Globus pallidus (tissue), 1 donor: Measurements from ENCODE around the gene PCDHGA5.
"Not testable (repeated sequence)": the region's sequence is repeated elsewhere in the genome, so short reads cannot be mapped to it uniquely, and the experiment has no call there.

ENCODE experiments used
- DNase-seq: peaks from one replicate; pipeline ENCODE4 v3.0.0-alpha.2; 2015; ENCODE audit warnings: low spot score

The PCDHGA5 gene

DNA sequence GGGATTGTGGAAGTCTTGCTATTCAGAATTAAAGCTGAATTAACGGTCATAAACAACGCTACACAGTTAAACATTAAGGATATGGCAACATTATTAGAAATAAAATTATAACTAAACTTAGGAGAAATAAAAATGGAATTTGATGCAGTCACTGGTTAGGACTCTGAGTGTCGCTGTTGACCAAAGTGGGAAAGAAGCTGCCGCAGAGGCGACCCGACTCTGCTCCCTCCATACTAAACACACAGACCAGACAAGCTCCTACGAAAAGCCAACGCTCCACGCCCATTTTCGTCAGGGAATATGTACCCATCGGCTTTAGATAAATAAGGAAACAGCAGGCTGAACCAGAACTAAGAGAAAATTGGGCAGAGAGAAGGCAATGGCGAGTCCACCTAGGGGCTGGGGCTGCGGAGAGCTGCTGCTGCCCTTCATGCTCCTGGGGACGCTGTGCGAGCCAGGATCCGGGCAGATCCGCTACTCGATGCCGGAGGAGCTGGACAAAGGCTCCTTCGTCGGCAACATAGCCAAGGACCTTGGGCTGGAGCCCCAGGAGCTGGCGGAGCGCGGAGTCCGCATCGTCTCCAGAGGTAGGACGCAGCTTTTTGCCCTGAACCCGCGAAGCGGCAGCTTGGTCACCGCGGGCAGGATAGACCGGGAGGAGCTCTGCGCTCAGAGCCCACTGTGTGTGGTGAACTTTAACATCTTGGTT, at the start of gene PCDHGA5:
Gene PCDHGA5 (plus strand): TSS at position 211 of the 709 bp plus-strand sequence. CDS start 169 bp downstream, at position 380.
- no peak for DNase-seq

DNA sequence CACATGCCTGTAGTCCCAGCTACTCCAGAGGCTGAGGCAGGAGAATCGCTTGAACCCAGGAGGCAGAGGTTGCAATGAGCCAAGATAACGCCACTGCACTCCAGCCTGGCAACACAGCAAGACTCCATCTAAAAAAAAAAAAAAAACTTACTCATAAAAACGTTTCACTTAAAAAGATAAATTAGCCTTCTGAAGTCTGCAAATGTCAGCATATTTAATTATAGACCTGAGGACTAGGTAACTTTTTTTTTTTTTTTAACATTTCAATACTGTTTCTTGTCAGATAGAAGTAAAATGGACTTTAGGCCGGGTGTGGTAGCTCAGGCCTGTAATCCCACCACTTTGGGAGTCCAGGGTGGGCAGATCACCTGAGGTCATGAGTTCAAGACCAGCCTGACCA, 47.0 kb upstream of the PCDHGA5 start:
- not testable (repeated sequence) for DNase-seq

DNA sequence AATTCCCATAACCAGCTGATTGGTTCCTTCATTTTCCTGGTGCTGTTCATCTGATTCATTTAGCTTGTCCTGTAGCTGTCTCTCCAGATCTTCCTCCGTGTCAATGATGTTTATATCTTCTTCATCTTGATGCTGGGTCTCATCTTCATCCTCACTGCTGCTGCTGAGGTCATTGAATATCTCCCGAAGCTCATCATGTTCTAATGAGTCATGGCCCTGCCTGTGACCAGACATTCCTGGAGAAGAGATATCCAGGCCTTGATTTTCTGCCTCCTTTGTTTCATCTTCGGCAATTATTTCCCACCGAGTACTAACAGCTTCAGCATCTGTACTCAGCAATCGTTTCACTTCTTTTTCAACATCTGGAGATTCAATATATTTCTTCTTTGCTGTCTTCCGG, 44.8 kb upstream of the PCDHGA5 start:
- DNase-seq, result no peak

DNA sequence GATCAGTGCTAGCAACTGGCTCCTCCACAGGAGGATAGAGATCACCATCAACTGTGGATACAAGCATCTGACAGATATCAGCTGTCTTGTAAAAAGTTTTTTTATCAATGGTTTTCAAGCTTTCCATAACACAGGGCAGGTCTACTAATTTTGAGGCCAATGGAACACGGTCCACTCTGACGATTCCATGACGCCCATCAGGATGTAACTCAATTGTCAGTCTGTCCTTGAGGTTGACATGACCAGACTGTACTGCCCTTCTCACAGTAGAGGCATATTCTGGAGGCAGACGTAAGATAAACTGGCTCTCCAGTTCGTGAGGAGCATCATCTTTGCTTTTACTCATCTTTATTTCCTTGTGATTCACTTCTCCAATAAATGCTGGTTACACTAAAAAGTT, 44.3 kb upstream of the PCDHGA5 start:
- DNase-seq, result no peak

DNA sequence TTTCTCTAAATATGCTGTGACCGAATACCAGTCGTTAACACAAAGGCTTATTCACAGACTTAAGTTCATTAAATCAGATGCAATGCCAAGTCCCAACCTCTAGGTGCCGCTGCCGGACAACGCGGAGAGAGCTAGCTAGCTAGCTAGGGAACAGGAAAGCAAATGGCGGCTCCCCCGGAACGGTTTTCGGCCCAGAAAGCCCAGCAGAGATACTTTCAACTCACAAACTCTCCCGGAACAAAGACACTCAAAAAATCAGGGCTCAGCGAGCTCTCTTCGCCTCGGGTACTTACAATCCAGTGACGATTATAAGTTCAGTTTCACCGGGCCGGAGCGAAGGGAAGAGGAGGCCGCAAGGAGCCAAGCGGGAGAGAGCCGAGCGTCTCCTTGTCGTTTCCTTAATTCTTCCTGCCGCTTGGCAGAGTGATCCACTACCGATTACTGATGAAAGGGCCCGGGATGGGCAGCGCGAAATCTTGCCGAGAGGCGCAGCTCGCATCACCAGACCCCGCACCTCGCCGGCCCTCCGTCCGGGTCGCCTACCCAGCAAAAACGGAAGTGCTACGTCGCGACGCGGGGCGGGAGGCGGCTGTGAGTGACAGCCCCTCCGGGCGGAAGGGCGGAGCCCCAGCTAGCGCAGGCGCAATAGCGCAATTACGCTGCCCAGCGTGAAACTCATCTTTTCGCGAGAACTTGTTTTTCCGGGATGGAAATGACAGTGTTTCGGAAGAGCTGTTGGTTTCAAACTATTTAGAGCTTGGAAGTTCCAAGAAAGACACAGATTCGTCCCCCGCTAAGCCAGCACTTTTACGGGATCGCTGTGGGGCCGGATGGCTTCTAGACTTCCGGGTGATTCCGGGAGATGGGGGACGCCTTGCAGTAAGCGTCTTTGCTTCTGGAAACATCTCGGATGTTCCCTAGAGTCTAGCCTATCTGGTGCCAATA, 43.5 kb upstream of the PCDHGA5 start, which contains the start of gene TAF7:
Gene TAF7 (minus strand): TSS at position 560 of the 945 bp plus-strand sequence. CDS start 740 bp downstream, outside the sequence.
- peak; percentile 91 for DNase-seq

DNA sequence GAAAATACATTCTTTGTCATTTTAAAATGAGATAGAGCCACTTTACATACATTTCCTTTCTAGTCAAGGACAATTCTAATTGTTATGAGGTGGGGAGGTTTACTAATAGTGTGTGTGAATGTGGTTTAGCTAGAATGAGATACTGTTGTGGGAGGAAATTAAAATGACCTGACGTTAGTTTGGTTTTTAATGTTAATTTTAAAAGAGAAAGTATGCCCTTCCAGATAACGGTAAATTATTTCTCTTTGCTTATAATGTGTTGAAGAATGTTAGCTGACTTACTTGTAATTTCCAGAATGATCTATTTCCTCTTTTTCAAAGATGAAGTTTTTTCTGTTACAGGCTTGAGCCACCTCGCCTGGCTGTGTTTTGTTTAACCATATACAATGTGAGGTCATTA, 41.7 kb upstream of the PCDHGA5 start:
- DNase-seq, result no peak

DNA sequence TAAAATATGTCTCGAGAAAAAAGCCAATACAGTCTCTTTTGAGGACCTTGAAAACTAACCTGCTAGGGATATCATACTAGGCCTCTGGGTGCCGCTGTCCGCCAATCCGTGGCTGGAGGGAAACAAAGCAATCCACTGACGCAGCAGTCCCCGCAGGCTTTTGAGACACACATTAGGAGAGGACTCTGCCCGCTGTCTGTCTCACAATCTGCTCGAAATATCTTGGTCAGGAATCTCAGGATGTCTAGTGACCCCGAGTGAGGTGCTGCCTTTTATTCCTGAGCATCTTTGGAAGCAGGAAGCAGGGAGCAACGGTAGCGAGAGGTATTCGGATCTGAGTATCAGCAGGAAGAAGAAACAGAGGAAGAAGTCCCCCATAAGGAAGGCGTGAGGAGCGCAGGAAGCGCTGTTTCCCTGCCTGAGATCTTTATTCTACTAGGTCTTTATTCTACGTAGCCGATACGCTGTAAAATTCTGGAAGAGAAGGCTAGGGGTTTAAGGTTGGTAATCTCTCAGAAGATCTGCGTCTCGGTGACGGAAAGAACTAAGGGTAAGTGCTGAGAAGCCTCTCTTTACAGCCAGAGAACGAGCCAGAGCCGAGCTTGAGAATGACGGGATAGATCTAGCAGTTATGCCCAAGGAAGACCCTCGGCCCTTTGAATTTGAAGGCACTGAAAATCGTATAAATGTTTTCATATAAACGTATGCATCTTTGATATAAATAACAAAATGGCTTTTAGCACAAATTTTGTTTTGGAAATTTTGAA, 37.7 kb upstream of the PCDHGA5 start:
- peak; percentile 80 for DNase-seq

DNA sequence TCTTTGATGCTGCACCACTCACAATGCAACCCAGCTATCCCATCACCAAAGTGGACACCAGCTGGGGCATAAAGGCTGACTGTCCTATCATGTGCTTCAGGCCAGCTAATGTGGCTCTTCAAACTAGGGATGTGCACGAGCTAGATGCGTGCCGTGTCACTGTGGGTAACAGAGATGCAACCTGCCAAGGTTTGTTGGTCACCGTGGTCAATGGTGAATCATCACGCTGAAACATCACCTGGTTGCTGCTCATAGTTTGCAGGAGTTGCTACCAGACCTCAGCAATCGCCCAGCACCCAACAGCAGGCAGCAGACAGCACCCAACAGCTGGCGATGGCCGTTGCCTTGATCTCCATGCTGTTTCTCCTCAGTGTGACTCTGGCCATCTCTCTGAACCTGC, 35.7 kb upstream of the PCDHGA5 start:
- no peak for DNase-seq

DNA sequence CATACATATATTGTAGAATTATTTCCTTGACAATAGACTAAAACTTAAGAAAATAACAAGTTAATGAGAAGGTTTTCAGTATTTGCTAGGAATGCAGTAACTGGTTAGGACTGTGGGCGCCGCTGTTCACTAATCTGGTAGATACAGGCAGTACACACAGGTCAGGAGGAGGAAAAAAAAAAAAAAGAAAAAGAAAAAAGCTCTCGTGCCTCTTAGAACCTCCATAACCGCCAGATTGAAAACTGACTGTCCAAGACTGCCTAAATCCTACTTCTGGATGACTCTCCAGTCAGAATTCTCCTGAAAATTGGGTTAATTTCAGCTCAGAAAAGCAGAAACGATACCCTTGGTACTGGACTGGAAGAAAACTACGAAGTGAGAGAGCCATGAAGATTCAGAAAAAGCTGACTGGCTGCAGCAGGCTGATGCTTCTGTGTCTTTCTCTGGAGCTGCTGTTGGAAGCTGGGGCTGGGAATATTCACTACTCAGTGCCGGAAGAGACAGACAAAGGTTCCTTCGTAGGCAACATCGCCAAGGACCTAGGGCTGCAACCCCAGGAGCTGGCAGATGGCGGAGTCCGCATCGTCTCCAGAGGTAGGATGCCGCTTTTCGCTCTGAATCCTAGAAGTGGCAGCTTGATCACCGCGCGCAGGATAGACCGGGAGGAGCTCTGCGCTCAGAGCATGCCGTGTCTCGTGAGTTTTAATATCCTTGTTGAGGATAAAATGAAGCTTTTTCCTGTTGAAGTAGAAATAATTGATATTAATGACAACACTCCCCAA, 33.5 kb upstream of the PCDHGA5 start, which contains the start of gene PCDHGA1:
Gene PCDHGA1 (plus strand): TSS at position 216 of the 782 bp plus-strand sequence.
- DNase-seq, result no peak

DNA sequence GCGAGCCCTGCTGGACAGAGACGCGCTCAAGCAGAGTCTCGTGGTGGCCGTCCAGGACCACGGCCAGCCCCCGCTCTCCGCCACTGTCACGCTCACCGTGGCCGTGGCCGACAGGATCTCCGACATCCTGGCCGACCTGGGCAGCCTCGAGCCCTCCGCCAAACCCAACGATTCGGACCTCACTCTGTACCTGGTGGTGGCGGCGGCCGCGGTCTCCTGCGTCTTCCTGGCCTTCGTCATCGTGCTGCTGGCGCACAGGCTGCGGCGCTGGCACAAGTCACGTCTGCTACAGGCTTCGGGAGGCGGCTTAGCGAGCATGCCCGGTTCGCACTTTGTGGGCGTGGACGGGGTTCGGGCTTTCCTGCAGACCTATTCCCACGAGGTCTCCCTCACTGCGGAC, 31.4 kb upstream of the PCDHGA5 start:
- DNase-seq, result not testable (repeated sequence)

DNA sequence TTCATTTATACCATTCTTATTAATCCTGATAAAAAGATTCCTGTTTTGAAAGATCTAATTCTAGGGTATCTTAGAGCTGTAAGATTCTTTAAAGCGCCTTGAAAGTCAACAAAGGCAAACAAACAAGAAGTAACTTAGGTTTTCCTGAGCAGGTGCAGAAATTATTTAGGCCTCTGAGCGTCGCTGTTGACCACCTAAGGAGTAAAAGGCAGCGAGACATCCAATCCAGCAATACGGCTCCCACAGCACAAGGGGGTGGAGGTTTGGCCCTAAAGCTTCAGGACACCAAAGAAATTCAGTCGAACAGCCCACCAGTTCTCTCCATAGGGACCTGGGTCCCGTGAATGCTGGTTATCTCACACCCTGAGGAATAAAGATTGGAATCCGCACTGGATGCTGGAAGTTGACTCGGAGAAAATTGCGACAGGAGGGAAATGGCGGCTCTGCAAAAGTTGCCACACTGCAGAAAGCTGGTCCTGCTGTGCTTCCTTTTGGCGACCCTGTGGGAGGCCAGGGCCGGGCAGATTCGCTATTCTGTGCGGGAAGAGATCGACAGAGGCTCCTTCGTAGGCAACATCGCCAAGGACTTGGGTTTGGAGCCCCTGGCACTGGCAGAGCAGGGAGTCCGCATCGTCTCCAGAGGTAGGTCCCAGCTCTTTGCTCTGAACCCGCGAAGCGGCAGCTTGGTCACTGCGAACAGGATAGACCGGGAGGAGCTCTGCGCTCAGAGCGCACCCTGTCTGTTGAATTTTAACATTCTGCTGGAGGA, 25.2 kb upstream of the PCDHGA5 start, which contains the start of gene PCDHGA2:
Gene PCDHGA2 (plus strand): TSS at position 223 of the 769 bp plus-strand sequence.
- no peak for DNase-seq

DNA sequence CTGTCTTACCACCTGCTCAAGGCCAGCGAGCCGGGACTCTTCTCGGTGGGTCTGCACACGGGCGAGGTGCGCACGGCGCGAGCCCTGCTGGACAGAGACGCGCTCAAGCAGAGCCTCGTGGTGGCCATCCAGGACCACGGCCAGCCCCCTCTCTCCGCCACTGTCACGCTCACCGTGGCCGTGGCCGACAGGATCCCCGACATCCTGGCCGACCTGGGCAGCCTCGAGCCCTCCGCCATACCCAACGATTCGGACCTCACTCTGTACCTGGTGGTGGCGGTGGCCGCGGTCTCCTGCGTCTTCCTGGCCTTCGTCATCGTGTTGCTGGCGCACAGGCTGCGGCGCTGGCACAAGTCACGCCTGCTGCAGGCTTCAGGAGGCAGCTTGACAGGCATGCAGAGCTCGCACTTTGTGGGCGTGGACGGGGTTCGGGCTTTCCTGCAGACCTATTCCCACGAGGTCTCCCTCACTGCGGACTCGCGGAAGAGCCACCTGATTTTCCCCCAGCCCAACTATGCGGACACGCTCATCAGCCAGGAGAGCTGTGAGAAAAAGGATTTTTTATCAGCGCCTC, 23.1 kb upstream of the PCDHGA5 start:
- not testable (repeated sequence) for DNase-seq

DNA sequence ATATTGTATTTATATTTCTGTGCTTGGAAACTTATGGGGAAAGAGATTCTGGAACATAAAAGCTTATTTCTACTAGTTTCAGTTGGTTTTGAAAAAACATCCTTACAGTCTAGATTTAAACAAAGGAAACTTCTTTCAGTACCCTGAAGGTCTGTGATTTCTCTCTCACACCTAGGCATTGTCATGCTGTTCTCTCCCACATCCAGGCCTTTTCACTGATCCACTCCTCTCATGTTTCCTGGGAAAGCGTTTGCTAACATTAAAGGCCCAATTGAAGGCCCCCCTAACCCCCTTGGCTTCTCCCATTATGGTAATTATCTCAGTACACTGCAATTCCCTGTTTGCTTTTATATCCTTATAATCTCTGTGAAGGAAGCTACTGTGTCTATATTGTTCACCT, 21.2 kb upstream of the PCDHGA5 start:
- no peak for DNase-seq

DNA sequence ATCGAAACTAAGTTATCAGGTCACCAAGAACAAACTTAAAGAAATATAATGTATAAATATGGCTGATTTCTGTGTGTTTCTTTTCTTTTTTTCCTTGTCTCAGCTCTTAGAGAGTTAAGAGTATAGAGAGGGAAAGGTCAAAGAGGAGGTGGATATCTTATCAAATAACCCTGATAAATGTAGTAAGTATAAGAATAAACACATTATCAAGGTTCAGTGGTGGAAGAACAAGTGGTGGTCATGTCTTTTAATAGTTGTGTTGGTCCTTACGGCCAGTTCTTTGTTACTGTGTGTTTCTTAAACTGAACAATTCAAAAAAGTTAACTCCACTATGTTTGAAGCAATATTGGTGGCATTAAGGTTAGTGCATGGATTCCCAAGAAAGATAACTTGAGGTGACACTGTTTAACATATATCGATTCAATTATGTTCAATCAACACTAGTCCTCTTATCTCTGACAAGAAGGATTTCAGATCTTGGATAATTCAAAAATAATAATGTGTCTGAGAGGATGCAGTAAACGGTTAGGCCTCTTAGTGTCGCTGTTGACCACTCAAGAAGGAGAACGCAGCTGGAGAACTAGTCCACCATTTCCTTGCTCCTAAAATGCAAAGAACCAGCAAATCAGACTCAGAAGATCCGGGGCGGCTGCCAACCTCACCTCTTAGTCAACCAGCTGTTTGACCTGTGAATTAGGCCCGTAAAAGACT, 20.6 kb upstream of the PCDHGA5 start, which contains the start of gene PCDHGA3:
Gene PCDHGA3 (plus strand): TSS at position 588 of the 711 bp plus-strand sequence. CDS start 205 bp downstream, outside the sequence.
- no peak for DNase-seq

DNA sequence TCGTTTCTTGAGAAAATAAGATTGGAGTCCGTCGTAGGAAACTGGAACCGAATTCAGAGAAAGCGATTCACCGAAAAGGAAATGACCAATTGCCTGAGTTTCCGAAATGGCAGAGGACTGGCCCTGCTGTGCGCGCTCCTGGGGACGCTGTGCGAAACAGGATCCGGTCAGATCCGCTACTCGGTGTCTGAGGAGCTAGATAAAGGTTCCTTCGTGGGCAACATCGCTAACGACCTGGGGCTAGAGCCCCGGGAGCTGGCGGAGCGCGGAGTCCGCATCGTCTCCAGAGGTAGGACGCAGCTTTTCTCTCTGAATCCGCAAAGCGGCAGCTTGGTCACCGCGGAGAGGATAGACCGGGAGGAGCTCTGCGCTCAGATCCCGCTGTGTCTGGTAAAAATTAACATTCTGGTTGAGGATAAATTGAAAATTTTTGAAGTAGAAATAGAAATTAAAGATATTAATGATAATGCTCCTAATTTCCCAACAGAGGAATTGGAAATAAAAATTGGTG, 20.0 kb upstream of the PCDHGA5 start:
- no peak for DNase-seq

DNA sequence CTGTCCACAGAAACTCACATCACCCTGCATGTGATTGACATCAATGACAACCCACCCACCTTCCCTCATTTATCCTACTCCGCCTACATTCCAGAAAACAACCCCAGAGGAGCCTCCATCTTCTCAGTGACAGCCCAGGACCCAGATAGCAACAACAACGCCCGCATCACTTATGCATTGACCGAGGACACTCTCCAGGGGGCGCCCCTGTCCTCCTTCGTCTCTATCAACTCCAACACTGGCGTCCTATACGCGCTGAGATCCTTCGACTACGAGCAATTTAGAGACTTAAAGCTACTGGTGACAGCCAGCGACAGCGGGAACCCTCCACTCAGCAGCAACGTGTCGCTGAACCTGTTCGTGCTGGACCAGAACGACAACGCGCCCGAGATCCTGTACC, 18.6 kb upstream of the PCDHGA5 start:
- DNase-seq, result no peak

DNA sequence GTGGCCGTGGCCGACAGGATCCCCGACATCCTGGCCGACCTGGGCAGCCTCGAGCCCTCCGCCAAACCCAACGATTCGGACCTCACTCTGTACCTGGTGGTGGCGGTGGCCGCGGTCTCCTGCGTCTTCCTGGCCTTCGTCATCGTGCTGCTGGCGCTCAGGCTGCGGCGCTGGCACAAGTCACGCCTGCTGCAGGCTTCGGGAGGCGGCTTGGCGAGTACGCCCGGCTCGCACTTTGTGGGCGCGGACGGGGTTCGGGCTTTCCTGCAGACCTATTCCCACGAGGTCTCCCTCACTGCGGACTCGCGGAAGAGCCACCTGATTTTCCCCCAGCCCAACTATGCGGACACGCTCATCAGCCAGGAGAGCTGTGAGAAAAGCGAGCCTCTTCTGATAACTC, 17.9 kb upstream of the PCDHGA5 start:
- not testable (repeated sequence) for DNase-seq

DNA sequence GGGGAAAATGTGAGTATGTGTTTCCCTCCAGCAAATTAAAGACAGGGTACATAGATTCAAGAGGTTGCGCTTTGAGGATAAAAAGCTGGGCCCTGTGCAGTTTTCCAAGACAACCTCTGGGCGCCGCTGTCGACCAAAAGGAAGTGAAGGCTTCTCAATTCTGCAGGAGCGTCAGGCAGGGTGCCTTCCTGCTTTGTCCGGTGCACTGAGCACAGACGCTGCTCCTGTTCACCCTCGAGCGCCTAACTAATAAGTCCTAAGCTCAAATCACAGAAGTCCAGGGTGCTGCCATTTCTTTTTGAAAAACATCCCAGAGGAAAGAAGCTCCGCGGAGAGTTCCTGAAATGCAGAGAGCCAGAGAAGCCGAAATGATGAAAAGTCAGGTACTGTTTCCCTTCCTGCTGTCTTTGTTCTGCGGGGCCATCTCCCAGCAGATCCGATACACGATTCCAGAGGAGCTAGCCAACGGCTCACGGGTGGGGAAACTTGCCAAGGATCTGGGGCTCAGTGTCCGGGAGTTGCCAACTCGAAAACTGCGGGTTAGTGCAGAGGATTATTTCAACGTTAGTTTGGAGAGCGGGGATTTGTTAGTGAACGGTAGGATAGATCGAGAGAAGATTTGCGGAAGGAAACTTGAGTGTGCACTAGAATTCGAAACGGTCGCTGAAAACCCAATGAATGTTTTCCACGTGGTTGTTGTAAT, 13.9 kb upstream of the PCDHGA5 start, which contains the start of gene PCDHGB1:
Gene PCDHGB1 (plus strand): TSS at position 183 of the 703 bp plus-strand sequence. CDS start 162 bp downstream, at position 345.
- peak; percentile 39 for DNase-seq
